GM12892 (cell line): Measurements from ENCODE around the gene ETV2. TPM values are rescaled to one million over a fixed set of nuclear protein-coding genes. Genes with fewer than 3 reads are reported as not detected.
A peak's percentile ranks its signal among the peaks of the same experiment; 100 is the strongest.
"Not testable (repeated sequence)": the region's sequence is repeated elsewhere in the genome, so short reads cannot be mapped to it uniquely, and the experiment has no call there.

ENCODE experiments used
- DNase-seq: peaks from one replicate; pipeline ENCODE4 v3.0.0; 2011; ENCODE audit not compliant: insufficient read length
- FAIRE-seq: peaks from 2 replicates; lab custom pipeline; 2011; peaks lifted over from hg19 to GRCh38; lab: Jason Lieb, UNC
- POLR2A ChIP-seq: IDR thresholded peaks from 2 replicates; pipeline ENCODE4 v1.6.1; 2011; ENCODE audit warnings: low read depth, low read length, control low read depth
- POLR2AphosphoS5 ChIP-seq: IDR thresholded peaks from 2 replicates; pipeline ENCODE4 v1.6.1; 2011; ENCODE audit warnings: low read depth, low read length, control low read depth
- TAF1 ChIP-seq: IDR thresholded peaks from 2 replicates; pipeline ENCODE4 v1.6.1; 2011; ENCODE audit warnings: low read depth, mild to moderate bottlenecking, control low read depth, low read length, borderline replicate concordance
- polyA plus RNA-seq: library from polyadenylated mRNA; unstranded; fragments of >200 nt; gene quantifications from one replicate; pipeline ENCODE4 v1.2.1, GENCODE V29; 2012; ENCODE audit warnings: missing spikeins, inconsistent platforms; ENCODE audit not compliant: missing spikeins

Gene ETV2, protein sequence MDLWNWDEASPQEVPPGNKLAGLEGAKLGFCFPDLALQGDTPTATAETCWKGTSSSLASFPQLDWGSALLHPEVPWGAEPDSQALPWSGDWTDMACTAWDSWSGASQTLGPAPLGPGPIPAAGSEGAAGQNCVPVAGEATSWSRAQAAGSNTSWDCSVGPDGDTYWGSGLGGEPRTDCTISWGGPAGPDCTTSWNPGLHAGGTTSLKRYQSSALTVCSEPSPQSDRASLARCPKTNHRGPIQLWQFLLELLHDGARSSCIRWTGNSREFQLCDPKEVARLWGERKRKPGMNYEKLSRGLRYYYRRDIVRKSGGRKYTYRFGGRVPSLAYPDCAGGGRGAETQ
- not detected for polyA plus RNA-seq

DNA sequence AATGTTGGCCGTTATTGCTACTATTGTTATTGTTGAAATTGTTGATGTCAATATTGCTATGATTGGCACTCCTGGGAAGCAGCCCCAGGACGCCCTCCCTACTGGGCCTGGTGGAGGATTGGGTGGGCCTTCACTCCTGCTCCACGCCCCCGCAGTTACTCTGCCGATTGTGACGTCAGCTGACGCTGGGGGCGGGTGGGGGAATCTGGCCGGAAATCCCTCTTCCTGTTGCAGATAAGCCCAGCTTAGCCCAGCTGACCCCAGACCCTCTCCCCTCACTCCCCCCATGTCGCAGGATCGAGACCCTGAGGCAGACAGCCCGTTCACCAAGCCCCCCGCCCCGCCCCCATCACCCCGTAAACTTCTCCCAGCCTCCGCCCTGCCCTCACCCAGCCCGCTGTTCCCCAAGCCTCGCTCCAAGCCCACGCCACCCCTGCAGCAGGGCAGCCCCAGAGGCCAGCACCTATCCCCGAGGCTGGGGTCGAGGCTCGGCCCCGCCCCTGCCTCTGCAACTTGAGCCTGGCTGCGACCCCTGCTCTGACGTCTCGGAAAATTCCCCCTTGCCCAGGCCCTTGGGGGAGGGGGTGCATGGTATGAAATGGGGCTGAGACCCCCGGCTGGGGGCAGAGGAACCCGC is at the start of gene ETV2:
Gene ETV2, plus strand, starts transcription at position 231 of the 637 bp plus-strand sequence. CDS start 716 bp downstream, outside the sequence.
- no peak for DNase-seq
- peak; percentile 70 for FAIRE-seq
- no peak for TF ChIP-seq TAF1
- no peak for TF ChIP-seq POLR2AphosphoS5

DNA sequence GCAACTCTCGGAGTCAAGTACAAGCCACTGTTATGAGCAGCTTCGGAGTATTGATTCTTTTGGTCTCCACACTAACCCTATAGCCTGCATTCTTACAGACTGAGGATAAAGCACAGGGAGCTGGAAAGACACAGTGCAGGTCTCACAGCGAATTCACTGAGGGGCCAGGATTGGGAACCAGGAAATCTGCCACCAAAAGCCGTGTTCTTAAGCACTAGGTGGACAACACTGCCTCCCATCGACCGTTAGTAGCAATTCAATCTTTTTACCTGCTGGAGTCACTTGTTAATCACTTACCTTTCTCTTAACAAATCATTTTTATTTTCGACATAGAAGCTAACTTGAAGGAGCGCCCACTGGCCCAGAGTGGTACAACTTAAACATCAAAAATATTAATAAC is 49.3 kb upstream of the ETV2 start:
- TF ChIP-seq POLR2A (no peak), TAF1 (no peak), POLR2AphosphoS5 (no peak)
- DNase-seq = no peak
- peak; percentile 48 for FAIRE-seq

DNA sequence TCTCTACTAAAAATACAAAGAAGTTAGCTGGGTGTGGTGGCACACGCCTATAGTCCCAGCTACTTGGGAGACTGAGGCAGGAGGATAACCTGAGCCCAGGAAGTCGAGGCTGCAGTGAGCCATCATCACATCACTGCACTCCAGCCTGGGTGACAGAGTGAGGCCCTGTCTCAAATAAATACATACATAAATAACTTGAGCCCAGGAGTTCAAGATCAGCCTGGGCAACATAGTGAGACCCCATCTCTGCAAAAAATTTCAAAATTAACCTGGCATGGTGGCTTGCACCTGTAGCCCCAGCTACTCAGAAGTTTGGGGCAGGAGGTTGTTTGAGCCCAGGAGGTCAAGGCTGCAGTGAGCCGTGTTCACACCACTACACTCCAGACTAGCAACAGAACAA is 46.5 kb upstream of the ETV2 start:
- not testable (repeated sequence) for FAIRE-seq, DNase-seq

DNA sequence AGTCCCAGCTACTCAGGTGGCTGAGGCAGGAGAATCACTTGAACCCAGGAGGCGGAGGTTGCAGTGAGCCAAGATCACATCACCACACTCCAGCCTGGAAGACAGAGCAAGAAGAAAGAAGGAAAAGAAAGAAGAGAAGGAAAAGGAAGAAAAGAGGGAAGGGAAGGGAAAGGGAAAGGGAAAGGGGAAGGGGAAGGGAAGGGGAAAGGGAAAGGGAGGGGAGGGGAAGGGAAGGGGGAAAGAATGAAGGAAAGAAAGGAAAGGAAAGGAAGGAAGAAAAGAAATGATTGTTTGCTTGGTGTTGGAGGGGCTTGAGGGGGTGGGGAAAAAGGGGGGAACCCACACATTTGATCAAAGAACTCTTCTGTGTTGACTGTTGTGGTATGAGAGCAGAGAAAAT is 45.6 kb upstream of the ETV2 start:
- TF ChIP-seq POLR2A = no peak
- no peak for TF ChIP-seq POLR2AphosphoS5
- TF ChIP-seq TAF1 = no peak
- FAIRE-seq = no peak

DNA sequence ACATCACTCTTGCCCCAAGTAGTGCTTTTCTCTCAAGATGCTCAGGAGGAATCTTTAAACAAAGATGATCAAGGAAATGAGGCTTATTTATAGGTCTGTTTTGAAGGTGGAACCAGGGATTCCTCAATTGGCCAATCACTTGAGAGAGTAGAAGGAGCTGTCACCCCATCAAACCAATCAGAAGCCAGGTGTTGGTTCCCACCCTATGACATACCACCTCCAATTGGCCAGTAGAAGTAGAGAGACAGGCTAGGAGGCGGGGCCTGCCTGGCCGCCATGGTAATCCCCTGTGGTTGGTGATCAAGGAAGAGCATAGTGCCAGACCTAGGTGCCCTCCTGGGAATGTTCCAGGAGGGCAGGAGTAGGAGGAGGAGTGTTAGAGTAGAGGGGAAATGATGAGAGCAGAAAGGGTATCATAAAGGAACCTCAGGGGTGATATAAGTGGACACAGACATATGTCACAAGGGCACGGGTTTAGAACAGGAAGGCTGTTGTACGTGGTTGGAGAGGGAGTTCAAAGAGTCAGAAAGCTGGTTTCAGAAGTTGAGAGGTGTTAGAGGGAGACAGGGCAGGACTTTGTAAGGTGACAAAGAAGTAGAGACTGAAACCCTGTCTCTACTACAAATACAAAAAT is 45.1 kb upstream of the ETV2 start:
- FAIRE-seq (no peak), DNase-seq (peak; percentile 57)
- no peak for TF ChIP-seq POLR2AphosphoS5
- TF ChIP-seq POLR2A = no peak
- no peak for TF ChIP-seq TAF1

More for the DNA sequence above, 45.6 kb upstream of the ETV2 start:
- no peak for DNase-seq

DNA sequence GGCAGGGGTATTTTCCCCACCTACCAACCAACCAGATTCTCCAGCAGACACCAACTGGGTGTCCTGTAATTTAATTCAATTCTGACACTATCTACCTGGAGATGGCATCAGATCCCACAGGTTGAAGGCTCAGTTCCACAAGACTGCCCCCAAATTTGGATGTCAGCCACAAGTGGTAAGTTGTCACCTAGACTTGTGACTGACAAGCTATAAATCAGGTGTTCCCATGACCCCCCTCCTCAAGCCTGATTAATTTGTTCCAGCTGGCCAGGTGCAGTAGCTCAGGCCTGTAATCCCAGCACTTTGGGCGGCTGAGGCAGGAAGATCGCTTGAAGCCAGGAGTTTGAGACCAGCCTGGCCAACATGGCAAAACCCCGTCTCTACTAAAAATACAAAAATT is 39.6 kb upstream of the ETV2 start:
- TF ChIP-seq TAF1 (no peak), POLR2A (no peak), POLR2AphosphoS5 (no peak)
- DNase-seq = no peak
- no peak for FAIRE-seq

DNA sequence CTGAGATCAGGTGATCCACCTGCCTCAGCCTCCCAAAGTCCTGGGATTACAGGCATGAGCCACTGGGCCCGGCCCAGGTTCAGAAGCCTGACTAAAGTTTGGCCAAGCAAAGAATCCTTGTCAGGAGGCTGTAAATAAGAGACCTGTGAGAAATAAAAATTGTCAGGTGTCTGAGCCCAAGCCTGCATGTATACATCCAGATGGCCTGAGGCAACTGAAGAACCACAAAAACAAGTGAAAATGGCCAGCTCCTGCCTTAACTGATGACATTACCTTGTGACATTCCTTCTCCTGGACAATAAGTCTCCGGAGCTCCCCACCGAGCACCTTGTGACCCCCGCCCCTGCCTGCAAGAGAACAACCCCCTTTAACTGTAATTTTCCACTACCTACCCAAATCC is 37.1 kb upstream of the ETV2 start:
- FAIRE-seq, DNase-seq: not testable (repeated sequence)

DNA sequence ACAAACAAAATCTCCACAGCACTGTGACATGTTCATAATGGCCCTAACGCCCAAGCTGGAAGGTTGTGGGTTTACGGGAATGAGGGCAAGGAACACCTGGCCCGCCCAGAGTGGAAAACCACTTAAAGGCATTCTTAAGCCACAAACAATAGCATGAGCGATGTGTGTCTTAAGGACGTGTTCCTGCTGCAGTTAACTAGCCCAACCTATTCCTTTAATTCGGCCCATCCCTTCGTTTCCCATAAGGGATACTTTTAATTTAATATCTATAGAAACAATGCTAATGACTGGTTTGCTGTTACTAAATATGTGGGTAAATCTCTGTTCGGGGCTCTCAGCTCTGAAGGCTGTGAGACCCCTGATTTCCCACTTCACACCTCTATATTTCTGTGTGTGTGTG is 34.4 kb upstream of the ETV2 start:
- not testable (repeated sequence) for DNase-seq, FAIRE-seq

DNA sequence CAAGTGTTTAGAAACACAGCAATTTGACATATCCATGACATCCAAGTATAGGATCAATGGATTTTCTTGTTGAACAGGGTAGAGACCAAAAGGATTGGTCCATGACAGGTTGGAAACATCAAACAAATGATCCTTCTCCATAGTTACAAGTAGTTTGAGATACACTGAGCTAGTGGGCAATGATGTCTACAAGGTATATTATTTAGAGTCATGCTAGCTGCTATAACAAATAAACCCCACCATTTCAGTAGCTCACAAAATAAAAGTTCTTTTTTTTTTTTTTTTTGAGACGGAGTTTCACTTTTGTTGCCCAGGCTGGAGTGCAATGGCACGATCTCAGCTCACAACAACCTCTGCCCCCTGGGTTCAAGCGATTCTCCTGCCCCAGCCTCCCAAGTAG is 33.9 kb upstream of the ETV2 start:
- no peak for TF ChIP-seq POLR2A
- no peak for TF ChIP-seq TAF1
- no peak for FAIRE-seq
- DNase-seq = no peak

DNA sequence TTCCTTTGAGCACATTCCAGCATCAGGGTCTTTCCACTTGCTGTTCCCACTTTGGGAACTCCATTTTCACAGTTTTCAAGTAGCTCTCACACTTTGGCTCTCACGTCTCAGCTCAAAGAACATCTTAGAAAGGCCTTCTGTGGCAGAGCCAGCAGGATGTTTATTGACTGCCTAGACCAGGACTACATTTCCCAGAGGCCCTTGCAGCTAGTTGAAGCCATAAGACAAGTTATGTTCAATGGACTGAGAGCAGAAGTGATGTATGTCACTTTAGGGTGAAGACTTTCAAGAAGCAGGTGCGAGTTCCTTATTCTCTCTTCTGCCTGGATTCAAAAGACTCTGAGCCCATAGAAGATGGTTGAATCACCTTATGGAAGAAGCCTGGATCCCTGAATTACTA is 33.3 kb upstream of the ETV2 start:
- DNase-seq = no peak
- no peak for FAIRE-seq
- no peak for TF ChIP-seq POLR2A
- TF ChIP-seq TAF1 = no peak
- no peak for TF ChIP-seq POLR2AphosphoS5

DNA sequence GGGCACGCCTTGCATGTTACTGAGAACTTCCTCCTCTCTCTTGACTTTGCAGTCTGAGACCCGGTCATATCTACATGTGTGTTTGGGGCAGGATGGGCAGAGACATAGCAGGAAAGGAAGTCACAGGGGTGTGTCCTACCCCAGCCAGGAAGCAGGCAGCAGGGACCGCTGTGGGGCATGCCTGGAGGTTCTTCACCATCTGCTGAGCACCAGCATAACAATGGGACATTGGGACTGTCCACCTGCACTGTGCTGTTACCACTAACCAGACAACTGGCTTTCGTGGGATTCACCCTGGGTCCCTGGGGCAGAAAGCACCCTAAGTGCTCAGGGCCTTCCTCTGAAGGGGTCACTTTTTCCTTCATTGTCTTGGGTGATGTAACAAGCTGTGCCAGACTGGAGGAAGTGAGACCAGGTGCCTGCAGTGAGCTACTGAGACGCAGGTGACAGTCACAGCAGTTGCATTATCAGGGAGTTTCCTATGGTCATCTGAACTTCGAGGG is 31.6 kb upstream of the ETV2 start:
- DNase-seq = no peak
- peak; percentile 80 for FAIRE-seq
- TF ChIP-seq POLR2A = peak; percentile 55; the same call in 1 of the 2 replicates
- TF ChIP-seq POLR2AphosphoS5 = 0 out of 2 replicates have a peak, but pooled peaks have one; percentile 30
- TF ChIP-seq TAF1 = 0 out of 2 replicates have a peak, but pooled peaks have one; percentile 49

DNA sequence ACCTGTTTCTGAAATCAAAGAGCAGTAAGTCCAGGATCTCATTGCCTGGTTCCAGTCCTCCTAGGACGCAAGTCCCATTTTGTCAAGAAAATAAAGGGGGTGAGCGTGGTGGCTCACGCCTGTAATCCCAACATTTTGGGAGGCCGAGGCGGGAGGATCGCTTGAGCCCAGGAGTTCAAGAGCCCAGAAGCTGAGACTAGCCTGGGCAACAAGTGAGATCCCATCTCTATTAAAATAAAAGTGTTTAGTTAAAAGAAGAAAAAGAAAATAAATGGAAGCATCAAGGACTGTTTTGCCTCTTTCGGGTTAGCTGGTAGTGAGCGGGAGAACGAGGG is 29.4 kb upstream of the ETV2 start:
- FAIRE-seq (no peak), DNase-seq (no peak)
- TF ChIP-seq TAF1 = no peak
- TF ChIP-seq POLR2AphosphoS5 = no peak
- no peak for TF ChIP-seq POLR2A
